Measurements from ENCODE around the gene PRKCE.

DNA sequence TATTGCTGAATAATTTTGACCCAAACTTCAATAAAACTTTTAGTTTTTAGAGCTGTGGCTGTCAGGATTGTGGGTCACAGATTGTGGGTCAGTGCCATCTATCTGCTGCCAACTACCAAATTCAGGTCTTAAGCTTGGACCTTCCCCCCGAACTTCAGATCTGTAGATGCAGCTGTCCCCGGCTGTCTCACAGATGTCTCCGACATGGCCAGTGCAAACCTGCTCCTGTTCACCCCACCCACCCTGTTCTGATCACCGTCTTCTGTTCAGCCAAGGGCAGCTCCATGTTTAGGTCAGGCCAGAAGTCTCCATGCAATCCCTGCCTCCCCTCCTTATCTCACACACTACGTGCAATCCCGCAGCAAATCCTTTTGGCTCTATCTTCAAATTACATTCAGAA is 175.0 kb downstream of the PRKCE start:
- TF ChIP-seq, protein P1, sequence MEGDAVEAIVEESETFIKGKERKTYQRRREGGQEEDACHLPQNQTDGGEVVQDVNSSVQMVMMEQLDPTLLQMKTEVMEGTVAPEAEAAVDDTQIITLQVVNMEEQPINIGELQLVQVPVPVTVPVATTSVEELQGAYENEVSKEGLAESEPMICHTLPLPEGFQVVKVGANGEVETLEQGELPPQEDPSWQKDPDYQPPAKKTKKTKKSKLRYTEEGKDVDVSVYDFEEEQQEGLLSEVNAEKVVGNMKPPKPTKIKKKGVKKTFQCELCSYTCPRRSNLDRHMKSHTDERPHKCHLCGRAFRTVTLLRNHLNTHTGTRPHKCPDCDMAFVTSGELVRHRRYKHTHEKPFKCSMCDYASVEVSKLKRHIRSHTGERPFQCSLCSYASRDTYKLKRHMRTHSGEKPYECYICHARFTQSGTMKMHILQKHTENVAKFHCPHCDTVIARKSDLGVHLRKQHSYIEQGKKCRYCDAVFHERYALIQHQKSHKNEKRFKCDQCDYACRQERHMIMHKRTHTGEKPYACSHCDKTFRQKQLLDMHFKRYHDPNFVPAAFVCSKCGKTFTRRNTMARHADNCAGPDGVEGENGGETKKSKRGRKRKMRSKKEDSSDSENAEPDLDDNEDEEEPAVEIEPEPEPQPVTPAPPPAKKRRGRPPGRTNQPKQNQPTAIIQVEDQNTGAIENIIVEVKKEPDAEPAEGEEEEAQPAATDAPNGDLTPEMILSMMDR (conservative IDR thresholded peaks at IDR 0.05; ENCODE audit: low read depth in 2 of 2): no peak
- TF ChIP-seq NANOG (IDR thresholded peaks at IDR 0.05; ENCODE audit: borderline replicate concordance) (no peak), EZH2phosphoT487 (IDR thresholded peaks at IDR 0.05; ENCODE audit: unreplicated experiment) (no peak), POLR2AphosphoS5 (IDR thresholded peaks at IDR 0.05; ENCODE audit: low read depth) (no peak), EZH2 (IDR thresholded peaks at IDR 0.05; ENCODE audit: low read depth, unreplicated experiment) (no peak), CREB1 (CRISPR knock-in tag; IDR thresholded peaks at IDR 0.05; ENCODE audit: low read depth) (no peak), JUNB (IDR thresholded peaks at IDR 0.05; ENCODE audit: unreplicated experiment) (no peak)
- TF ChIP-seq, protein P2, sequence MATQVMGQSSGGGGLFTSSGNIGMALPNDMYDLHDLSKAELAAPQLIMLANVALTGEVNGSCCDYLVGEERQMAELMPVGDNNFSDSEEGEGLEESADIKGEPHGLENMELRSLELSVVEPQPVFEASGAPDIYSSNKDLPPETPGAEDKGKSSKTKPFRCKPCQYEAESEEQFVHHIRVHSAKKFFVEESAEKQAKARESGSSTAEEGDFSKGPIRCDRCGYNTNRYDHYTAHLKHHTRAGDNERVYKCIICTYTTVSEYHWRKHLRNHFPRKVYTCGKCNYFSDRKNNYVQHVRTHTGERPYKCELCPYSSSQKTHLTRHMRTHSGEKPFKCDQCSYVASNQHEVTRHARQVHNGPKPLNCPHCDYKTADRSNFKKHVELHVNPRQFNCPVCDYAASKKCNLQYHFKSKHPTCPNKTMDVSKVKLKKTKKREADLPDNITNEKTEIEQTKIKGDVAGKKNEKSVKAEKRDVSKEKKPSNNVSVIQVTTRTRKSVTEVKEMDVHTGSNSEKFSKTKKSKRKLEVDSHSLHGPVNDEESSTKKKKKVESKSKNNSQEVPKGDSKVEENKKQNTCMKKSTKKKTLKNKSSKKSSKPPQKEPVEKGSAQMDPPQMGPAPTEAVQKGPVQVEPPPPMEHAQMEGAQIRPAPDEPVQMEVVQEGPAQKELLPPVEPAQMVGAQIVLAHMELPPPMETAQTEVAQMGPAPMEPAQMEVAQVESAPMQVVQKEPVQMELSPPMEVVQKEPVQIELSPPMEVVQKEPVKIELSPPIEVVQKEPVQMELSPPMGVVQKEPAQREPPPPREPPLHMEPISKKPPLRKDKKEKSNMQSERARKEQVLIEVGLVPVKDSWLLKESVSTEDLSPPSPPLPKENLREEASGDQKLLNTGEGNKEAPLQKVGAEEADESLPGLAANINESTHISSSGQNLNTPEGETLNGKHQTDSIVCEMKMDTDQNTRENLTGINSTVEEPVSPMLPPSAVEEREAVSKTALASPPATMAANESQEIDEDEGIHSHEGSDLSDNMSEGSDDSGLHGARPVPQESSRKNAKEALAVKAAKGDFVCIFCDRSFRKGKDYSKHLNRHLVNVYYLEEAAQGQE (IDR thresholded peaks at IDR 0.05; ENCODE audit: unreplicated experiment): no peak
